Measurements from ENCODE around the gene FAM107B. TPM values are rescaled to one million over a fixed set of nuclear protein-coding genes. Genes with fewer than 3 reads are reported as not detected.
A peak's percentile ranks its signal among the peaks of the same experiment; 100 is the strongest.

The FAM107B gene
- total and polyA plus RNA-seq, 2 of the 8 experiments (the other 6 are each of a cell fraction or from before 2014, with no cell fraction given) = 7.5 to 28.1 TPM

DNA sequence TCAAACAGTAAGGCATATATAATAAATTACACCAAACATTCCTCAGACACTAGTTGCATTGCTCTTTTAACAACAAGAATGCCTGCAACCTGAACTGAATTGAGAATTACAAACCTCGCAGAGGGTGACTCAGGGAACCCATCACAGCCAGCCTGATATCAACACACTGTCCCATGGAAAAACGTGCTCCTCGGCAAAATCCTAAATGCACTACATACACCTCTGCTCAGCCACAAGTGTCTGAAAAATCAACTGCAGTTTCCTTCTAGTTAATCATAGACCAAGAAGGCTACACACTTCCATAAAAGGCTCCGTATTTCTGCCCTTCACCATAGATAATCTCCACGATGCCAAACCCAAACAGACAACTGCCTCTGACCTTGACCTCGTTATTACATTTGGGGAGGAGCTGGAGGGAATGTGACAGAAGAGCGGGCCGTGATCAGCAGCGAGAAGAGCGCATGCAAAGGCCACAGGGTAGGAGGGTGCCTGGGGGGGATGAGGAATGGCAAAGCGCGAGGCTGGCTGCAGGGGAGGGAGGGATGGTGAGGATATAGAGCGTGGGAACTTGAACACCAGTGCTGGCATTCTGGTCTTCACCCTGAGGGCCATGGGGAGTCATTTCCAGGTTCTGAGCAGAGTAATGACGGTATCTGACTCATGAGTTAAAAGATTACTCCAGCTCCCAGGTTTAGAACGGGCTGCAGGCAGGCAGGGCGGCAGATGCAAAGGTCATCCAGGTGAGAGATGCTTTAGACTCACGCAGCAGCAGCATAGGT is 242.0 kb downstream of the FAM107B start:
- H2BK12ac ChIP-seq (ENCODE audit: low read depth, low read length) = no peak overlapping the region
- no peak overlapping the region for H3K14ac ChIP-seq (ENCODE audit: insufficient read length)
- CTCF ChIA-PET (ENCODE audit: partially characterized antibody) = interaction anchor here (0.8 to 1.3 kb wide), 2 partner anchors 8 to 15 kb away, joined by 3 to 4 read pairs; no protein-coding TSS in a partner anchor
- H2BK15ac ChIP-seq (ENCODE audit: low read length) = no peak overlapping the region
- H2BK120ac ChIP-seq (replicated peaks; ENCODE audit: low read depth, low read length) = no peak overlapping the region
- no peak overlapping the region for H3K4ac ChIP-seq (replicated peaks; ENCODE audit: insufficient read length, low read depth, low read length)
- H4K91ac ChIP-seq (replicated peaks; ENCODE audit: insufficient read length, low read length) = no peak overlapping the region
- H3K23ac ChIP-seq (ENCODE audit: insufficient read length) = no peak overlapping the region
- H3K27ac ChIP-seq (ENCODE audit: low read depth, low read length) = no peak overlapping the region
- H3K56ac ChIP-seq (replicated peaks; ENCODE audit: insufficient read length, low read depth, low read length) = no peak overlapping the region
- H3K18ac ChIP-seq (ENCODE audit: extremely low read depth, low read length) = no peak overlapping the region
- POLR2A ChIA-PET (ENCODE audit: partially characterized antibody) = no interaction called here
- no peak overlapping the region for H3K4me3 ChIP-seq (ENCODE audit: extremely low read depth in 1 of 4, insufficient read depth in 2 of 4, low read depth in 3 of 4, low read length in 4 of 4)
- no peaks in the 10 kb centered on the region for H3K9me3 ChIP-seq (ENCODE audit: insufficient read depth in 2 of 2, low read depth in 1 of 2, low read length in 1 of 2)
- H3K27me3 ChIP-seq (replicated peaks in 1 of 4; ENCODE audit: control insufficient read depth in 3 of 4, extremely low read depth in 1 of 4, insufficient read depth in 3 of 4, low read length in 3 of 4) = no peaks in the 10 kb centered on the region
- H3K79me1 ChIP-seq (ENCODE audit: low read depth, low read length) = no peaks in the 10 kb centered on the region; the same call in 1 of the 2 replicates
- no peak overlapping the region for H3K9ac ChIP-seq (replicated peaks in 1 of 4; ENCODE audit: extremely low read depth in 1 of 4, low read depth in 3 of 4, low read length in 3 of 4)
- no peaks in the 10 kb centered on the region for H3K36me3 ChIP-seq (ENCODE audit: control insufficient read depth in 2 of 4, insufficient read depth in 4 of 4, low read length in 3 of 4)
- WGBS, 2 experiments (ENCODE audit: extremely low coverage in 1 of 2, insufficient coverage in 1 of 2, insufficient read length in 1 of 2, insufficient replicate concordance in 2 of 2, low coverage in 1 of 2, low lambda C conversion rate in 2 of 2, missing lambda C conversion rate in 1 of 2) = 83% methylated on average over 17 of the region's 17 CpGs; no CpG with 5 or more reads in 1 of the 2 experiments
- H3K79me2 ChIP-seq (ENCODE audit: control insufficient read depth in 1 of 2, insufficient read depth in 2 of 2, low read length in 2 of 2) = 0 out of 4 replicates have a peak, but pooled peaks cover 0 to 7% of the 10 kb centered on the region in 2 experiments
- no peak for FAIRE-seq
- DNase-seq (ENCODE audit: low read depth in 1 of 2, low spot score in 2 of 2) = no peak
- no peak overlapping the region for H2BK20ac ChIP-seq (ENCODE audit: low read length)
- H2AFZ ChIP-seq (ENCODE audit: low read length) = no peak overlapping the region
- no peak overlapping the region for H2AK5ac ChIP-seq (ENCODE audit: low read depth, low read length)
- no peak overlapping the region for H4K5ac ChIP-seq (ENCODE audit: insufficient read length, low read depth, low read length)
- H4K20me1 ChIP-seq (replicated peaks in 1 of 2; ENCODE audit: control insufficient read depth in 1 of 2, insufficient read depth in 2 of 2, low read length in 2 of 2) = peaks cover 5 to 6% of the 10 kb centered on the region in 2 experiments
- no peak overlapping the region for H3K4me2 ChIP-seq (ENCODE audit: insufficient read depth in 1 of 2, low read depth in 2 of 2, low read length in 2 of 2)
- TF ChIP-seq NRF1 (IDR thresholded peaks at IDR 0.05; ENCODE audit: low read depth, low read length) (no peak), CHD2 (IDR thresholded peaks at IDR 0.05; ENCODE audit: low read length) (no peak), SIRT6 (IDR thresholded peaks at IDR 0.05; ENCODE audit: low read length) (no peak), GABPA (IDR thresholded peaks at IDR 0.05; ENCODE audit: borderline replicate concordance, insufficient read depth, low read length) (no peak), SRF (IDR thresholded peaks at IDR 0.05; ENCODE audit: low read depth, low read length) (no peak), SUZ12 (IDR thresholded peaks at IDR 0.05; ENCODE audit: low read length) (no peak), CEBPB (IDR thresholded peaks at IDR 0.05; ENCODE audit: low read depth, low read length) (no peak)
- H4K8ac ChIP-seq (ENCODE audit: extremely low read depth, insufficient read depth, low read length) = no peak overlapping the region
- H2BK5ac ChIP-seq (ENCODE audit: low read depth, low read length) = 0 out of 2 replicates have a peak overlapping the region, but pooled peaks have one; percentile 16
- no peaks in the 10 kb centered on the region for H3K4me1 ChIP-seq (replicated peaks in 1 of 4; ENCODE audit: control insufficient read depth in 3 of 4, insufficient read depth in 4 of 4, low read length in 3 of 4)
- no peaks in the 10 kb centered on the region for H3K23me2 ChIP-seq (ENCODE audit: low read depth, low read length)

Data from H1 (cell line).